GM15510 (cell line): ENCODE data around the gene JAGN1.

Experiments
- POLR2A ChIP-seq: IDR thresholded peaks from 3 replicates; pipeline ENCODE4 v1.6.1; 2011; ENCODE audit warnings: borderline replicate concordance; ENCODE audit not compliant: insufficient read length; ENCODE audit errors: extremely low read depth

JAGN1 gene

DNA sequence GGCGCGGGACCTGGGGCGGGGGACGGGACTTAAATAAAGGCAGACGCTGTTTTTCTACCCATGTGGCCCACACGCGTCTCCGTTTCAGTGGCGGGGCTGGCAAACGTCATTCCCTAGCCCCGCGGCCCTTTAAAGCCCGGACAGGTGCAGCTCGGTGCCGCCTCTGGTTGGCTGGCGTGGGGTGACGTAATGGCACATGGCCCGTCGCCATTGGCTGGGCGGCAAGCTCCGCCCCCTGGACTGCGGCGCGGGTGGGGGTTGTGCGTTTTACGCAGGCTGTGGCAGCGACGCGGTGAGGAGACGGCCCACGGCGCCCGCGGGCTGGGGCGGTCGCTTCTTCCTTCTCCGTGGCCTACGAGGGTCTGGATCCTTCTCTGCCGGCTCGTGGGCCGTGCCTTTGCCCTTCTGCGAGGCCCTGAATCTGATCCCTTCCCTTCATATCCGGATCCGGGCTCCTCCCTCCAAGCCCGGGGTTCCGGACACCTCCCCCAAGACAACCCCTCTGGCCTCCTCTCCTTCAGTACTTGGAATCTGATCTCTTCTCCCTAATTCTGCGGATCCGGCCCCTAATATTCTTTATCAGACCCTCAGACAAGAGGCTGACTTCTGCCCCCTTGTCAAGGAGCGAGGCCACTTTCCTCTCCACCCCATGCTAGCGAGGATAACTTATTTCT is 43.3 kb downstream of the JAGN1 start, which contains the start of gene CRELD1:
Gene CRELD1, plus strand, starts transcription at position 274 of the 674 bp plus-strand sequence. CDS start 605 bp downstream, outside the sequence.
- peak; percentile 81 for TF ChIP-seq POLR2A

GRCh38 chr3:9934235-9934621 is 43.8 kb downstream of the JAGN1 start:
- TF ChIP-seq POLR2A, result no peak

DNA sequence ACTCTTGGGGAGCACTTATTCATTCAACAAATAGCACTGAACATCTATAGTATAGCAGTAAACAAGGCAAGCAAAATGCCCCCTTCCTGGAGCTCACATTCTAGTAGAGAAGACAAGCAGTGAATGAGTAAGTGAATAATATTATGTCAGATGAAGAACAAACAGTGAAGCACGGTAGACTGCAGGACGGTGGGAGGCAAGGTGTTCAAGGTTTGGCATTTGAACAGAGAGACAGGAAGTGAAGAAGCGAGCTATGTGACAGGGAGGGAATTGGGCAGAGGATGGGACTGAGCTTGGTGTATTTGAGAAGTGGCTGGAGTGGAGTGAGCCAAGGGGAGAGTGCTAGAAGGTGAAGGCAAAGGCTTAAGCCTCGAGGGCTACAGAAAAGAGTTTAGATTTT is 44.6 kb downstream of the JAGN1 start:
- no peak for TF ChIP-seq POLR2A

DNA sequence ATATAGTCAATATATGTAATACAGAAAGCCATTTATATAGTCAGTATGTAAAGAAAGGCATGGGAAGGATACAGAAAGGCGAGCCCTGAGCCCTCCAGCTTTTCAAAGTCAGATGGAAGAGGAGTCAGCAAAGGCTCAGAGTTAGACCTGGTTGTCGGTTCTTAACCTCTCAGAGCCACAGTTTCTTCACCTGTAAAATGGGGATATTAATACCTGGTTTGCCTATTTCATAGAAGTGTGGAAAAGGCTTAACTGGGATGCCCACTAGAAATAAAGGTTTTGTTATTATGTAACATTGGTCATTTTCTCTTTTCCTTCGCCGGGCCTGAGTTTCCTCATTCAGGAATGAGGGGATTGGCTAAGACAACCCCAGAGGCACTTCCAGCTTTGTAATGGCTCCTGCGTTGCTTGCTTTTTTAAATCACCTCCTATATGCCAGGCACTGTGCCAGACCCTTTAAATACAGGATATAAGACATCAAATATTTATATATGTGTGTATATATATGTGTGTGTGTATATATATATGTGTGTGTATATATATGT is 45.6 kb downstream of the JAGN1 start:
- no peak for TF ChIP-seq POLR2A

- TF ChIP-seq POLR2A, result no peak
These were observed 47.3 kb downstream of the JAGN1 start for GRCh38 chr3:9937486-9938238.

DNA sequence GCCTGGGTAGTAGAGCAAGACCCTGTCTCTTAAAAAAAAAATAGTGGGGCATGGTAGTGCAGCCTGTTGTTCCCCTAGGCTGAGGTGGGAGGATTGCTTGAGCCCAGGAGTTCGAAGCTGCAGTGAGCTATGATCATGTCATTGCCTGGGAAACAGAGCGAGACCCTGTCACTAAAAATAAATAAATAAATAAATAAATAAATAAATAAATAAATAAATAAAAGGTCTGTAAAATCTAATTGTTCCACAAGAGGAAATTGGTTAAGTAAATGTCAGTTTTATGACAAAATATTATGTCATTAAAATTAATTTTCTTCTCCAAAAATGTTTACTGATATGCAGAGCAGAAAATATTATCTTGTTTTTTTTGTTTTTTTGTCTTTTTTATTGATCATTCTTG is 48.6 kb downstream of the JAGN1 start:
- no peak for TF ChIP-seq POLR2A

DNA sequence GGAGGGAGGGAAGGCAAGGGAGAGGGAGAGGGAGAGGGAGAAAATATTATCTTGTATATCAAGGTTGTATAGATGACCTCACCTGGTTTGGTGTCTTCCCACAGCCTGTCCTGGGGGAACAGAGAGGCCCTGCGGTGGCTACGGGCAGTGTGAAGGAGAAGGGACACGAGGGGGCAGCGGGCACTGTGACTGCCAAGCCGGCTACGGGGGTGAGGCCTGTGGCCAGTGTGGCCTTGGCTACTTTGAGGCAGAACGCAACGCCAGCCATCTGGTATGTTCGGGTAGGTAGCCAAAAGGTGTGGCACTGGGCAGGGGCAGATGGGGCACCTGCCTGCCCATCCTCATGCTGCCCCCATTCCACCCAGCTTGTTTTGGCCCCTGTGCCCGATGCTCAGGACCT is 50.3 kb downstream of the JAGN1 start:
- no peak for TF ChIP-seq POLR2A

DNA sequence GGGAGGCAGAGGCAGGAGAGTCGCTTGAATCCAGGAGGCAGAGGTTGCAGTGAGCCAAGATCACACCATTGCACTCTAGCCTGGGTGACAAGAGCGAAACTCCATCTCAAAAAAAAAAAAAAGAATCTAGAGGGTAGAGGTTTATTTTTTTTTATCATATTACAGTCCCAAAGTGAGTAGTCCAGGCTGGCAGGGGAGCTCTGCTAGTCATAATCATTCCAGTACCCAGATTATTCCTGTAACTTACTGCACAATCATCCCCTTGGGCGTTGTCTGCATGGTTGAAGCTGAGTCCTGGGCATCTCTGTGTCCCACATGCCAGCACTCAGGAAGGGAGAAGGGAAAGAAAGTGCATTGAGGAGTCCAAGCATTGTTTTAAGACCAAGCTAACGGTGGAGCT is 51.8 kb downstream of the JAGN1 start:
- TF ChIP-seq POLR2A, result no peak

DNA sequence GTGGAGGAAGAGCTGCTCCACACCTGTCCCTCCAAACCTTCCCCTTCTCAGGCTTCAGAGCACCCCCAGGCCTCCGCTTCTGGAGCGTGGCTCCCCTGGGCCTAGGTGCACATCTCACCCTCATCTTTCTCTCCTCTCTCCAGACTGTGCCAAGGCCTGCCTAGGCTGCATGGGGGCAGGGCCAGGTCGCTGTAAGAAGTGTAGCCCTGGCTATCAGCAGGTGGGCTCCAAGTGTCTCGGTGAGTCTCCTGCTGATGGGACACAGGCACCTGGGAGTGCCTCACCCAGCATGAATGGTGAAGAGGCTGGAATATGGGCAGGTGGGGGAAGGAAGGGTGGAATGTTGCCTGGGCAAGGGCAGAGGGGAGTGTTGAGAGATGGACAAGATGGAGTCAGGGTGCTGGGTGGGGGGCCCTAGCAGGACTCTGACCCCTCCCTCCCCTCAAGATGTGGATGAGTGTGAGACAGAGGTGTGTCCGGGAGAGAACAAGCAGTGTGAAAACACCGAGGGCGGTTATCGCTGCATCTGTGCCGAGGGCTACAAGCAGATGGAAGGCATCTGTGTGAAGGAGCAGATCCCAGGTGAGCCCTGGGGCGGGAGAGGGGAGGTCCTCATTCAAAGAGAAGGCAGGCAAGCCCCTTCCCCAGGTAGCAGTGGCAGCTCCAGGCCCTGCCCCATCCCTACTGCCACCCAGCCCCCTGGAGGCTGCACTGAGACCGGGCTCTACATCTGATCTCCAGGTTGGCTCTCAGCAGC is 52.7 kb downstream of the JAGN1 start:
- TF ChIP-seq POLR2A, result no peak
